ENCODE results near the gene TMEM238. TPM values are rescaled to one million over a fixed set of nuclear protein-coding genes. Genes with fewer than 3 reads are reported as not detected.

Gene TMEM238
- total and polyA plus RNA-seq, 2 experiments from 2014 or later, result 0.97 TPM; not detected in 1

DNA sequence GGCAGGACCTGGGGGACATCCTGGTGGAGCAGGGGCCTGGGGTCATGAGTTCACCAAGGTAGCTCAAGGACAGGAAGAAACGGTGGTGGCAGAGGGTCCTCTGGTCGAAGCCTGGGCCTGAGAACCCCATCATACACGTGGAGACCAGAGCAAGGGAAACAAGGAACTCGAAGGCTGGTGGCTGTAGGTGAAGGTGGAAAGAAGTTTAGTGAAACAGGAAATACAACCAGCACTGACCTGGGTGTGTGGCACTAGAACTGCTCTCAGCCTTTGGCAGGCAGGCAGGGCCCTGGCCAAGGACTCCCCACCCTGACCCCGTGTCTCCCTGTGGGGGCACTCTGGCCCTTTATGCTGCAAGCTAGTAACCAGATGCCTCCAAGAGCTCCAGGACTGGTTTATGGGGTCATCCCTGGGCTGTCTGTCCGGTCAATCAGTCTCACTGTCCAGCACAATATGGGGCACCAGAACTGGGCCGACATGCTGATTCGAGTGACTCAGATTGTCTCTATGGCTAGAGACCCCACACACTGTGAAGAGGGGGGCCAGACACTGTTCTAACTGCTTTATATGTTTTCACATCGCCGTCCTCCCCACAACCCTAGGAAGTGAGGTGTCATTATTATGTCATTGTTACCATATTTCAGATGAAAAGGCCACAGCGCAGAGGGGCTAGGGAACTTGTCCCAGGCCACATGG lies 33.3 kb downstream of the TMEM238 start:
- H2AFZ ChIP-seq, result no peak overlapping the region
- H3K9me3 ChIP-seq (ENCODE audit: low read depth), result no peaks in the 10 kb centered on the region
- H3K9ac ChIP-seq, result no peak overlapping the region
- TF ChIP-seq EZH2 (IDR thresholded peaks at IDR 0.05; ENCODE audit: insufficient read depth, poor library complexity, severe bottlenecking) (no peak), EZH2phosphoT487 (IDR thresholded peaks at IDR 0.05; ENCODE audit: insufficient read depth, low read depth) (no peak)
- H3K9me2 ChIP-seq (ENCODE audit: insufficient read depth), result no peaks in the 10 kb centered on the region
- H3F3A ChIP-seq (ENCODE audit: insufficient read depth), result no peaks in the 10 kb centered on the region
- in situ Hi-C loops (cut with MboI), result no loop called here
- H3K79me2 ChIP-seq (ENCODE audit: insufficient read depth), result no peaks in the 10 kb centered on the region
- H3K4me2 ChIP-seq (ENCODE audit: unreplicated experiment), result no peak overlapping the region
- H3K27me3 ChIP-seq (replicated peaks; ENCODE audit: insufficient read depth), result peaks cover 31% of the 10 kb centered on the region
- H3K36me3 ChIP-seq (ENCODE audit: low read depth), result no peaks in the 10 kb centered on the region
- no peaks in the 10 kb centered on the region for H4K20me1 ChIP-seq (ENCODE audit: insufficient read depth)
- H3K4me1 ChIP-seq (ENCODE audit: insufficient read depth), result no peaks in the 10 kb centered on the region
- no peak overlapping the region for H3K4me3 ChIP-seq
- WGBS, 2 experiments (ENCODE audit: low coverage in 1 of 2, low lambda C conversion rate in 2 of 2, missing lambda C conversion rate in 2 of 2), result 66 to 71% methylated on average over 11 of the region's 11 CpGs
- no peak overlapping the region for H3K27ac ChIP-seq
- no peak for DNase-seq

DNA sequence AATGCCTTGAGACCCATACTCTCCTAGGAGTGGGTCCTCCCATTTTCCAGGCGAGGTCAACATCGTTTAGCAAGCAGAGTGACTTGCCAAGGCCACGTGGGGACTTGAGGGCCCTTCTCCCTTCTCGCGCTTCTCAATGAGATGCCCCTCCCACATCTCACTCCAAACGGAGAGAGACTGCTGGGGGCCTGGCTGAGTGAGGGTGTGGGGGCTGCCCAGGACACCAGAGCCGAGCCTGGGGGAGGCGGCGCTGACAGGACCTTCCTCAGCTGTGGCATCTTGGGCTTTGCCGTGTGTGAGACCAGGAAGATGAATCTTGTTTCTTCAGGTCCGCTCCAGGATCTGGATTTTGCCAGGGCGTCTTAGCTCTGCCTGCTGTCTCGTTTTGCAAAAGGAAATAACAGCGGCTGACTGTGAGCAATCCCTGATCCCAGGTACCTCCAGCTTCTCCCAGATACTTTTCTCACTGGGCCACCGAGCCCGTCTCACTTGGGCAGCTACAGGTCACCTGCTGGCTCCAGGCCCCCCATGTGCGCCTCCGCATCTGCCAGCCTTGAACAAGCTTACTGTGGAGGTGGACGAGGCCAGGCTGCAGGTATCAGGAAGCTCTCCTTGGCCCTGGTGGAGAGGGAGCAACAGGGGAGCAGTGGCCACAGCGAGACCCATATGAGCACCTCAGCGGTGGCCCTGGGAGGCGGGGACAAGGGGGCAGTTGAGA lies 35.6 kb downstream of the TMEM238 start:
- no peaks in the 10 kb centered on the region for H3K9me2 ChIP-seq (ENCODE audit: insufficient read depth)
- no peaks in the 10 kb centered on the region for H3K36me3 ChIP-seq (ENCODE audit: low read depth)
- H3K27me3 ChIP-seq (replicated peaks; ENCODE audit: insufficient read depth), result peaks cover 20% of the 10 kb centered on the region
- H3K9me3 ChIP-seq (ENCODE audit: low read depth), result no peaks in the 10 kb centered on the region
- no peaks in the 10 kb centered on the region for H3F3A ChIP-seq (ENCODE audit: insufficient read depth)
- H2AFZ ChIP-seq, result no peak overlapping the region
- no peak overlapping the region for H3K4me3 ChIP-seq
- H4K20me1 ChIP-seq (ENCODE audit: insufficient read depth), result no peaks in the 10 kb centered on the region
- H3K4me1 ChIP-seq (ENCODE audit: insufficient read depth), result no peaks in the 10 kb centered on the region
- in situ Hi-C loops (cut with MboI), result no loop called here
- H3K4me2 ChIP-seq (ENCODE audit: unreplicated experiment), result no peak overlapping the region
- no peak overlapping the region for H3K27ac ChIP-seq
- 68 to 72% methylated on average over 21 to 22 of the region's 22 CpGs for WGBS, 2 experiments (ENCODE audit: low coverage in 1 of 2, low lambda C conversion rate in 2 of 2, missing lambda C conversion rate in 2 of 2)
- DNase-seq, result no peak
- H3K79me2 ChIP-seq (ENCODE audit: insufficient read depth), result no peaks in the 10 kb centered on the region
- TF ChIP-seq EZH2 (IDR thresholded peaks at IDR 0.05; ENCODE audit: insufficient read depth, poor library complexity, severe bottlenecking) (no peak), EZH2phosphoT487 (IDR thresholded peaks at IDR 0.05; ENCODE audit: insufficient read depth, low read depth) (no peak)
- H3K9ac ChIP-seq, result no peak overlapping the region

DNA sequence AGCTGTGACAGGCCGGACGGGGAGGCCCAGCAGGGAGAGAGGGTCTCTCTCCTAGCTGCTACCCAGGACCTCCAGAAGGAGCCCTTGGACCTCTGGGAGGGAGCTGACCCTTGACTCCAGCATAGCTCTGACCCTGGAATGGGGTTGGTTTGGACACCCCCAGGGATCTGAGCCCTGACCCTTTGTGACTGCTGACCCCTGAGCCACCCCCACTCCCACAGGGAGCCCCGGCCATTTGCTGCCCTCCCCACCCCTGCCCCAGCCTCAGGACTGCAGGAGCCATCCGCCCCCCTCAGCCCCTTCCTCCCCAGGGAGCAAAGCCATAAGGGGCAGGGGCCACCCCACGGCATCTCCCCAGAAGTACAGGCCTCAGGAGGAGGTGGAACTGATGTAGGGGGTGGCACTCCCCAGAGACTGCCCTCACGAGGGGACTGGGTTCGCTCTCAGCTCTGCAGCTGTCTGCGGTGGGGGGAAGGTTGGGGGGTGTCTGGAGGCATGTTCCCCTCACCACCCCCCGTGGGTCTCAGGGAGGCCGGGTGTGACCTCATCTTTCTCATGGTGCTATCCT lies 36.6 kb downstream of the TMEM238 start:
- TF ChIP-seq EZH2 (IDR thresholded peaks at IDR 0.05; ENCODE audit: insufficient read depth, poor library complexity, severe bottlenecking) (no peak), EZH2phosphoT487 (IDR thresholded peaks at IDR 0.05; ENCODE audit: insufficient read depth, low read depth) (no peak)
- Histone ChIP-seq H3K4me1 (ENCODE audit: insufficient read depth) (no peaks in the 10 kb centered on the region), H3K27ac (no peak overlapping the region), H3K36me3 (ENCODE audit: low read depth) (no peaks in the 10 kb centered on the region), H2AFZ (no peak overlapping the region), H3K27me3 (replicated peaks; ENCODE audit: insufficient read depth) (peaks cover 10% of the 10 kb centered on the region), H3K79me2 (ENCODE audit: insufficient read depth) (no peaks in the 10 kb centered on the region), H3K9me3 (ENCODE audit: low read depth) (no peaks in the 10 kb centered on the region), H3K9me2 (ENCODE audit: insufficient read depth) (no peaks in the 10 kb centered on the region), H3K9ac (no peak overlapping the region), H3K4me2 (ENCODE audit: unreplicated experiment) (no peak overlapping the region), H4K20me1 (ENCODE audit: insufficient read depth) (no peaks in the 10 kb centered on the region), H3F3A (ENCODE audit: insufficient read depth) (no peaks in the 10 kb centered on the region), H3K4me3 (no peak overlapping the region)
- WGBS, 2 experiments (ENCODE audit: low coverage in 1 of 2, low lambda C conversion rate in 2 of 2, missing lambda C conversion rate in 2 of 2), result 75 to 78% methylated on average over 7 to 10 of the region's 10 CpGs
- in situ Hi-C loops (cut with MboI), result no loop called here
- DNase-seq, result no peak

GRCh38 chr19:55346725-55347441 lies 37.2 kb downstream of the TMEM238 start:
- Histone ChIP-seq H3F3A (ENCODE audit: insufficient read depth) (no peaks in the 10 kb centered on the region), H3K4me3 (no peak overlapping the region), H3K27ac (no peak overlapping the region), H3K79me2 (ENCODE audit: insufficient read depth) (no peaks in the 10 kb centered on the region), H4K20me1 (ENCODE audit: insufficient read depth) (no peaks in the 10 kb centered on the region), H3K27me3 (replicated peaks; ENCODE audit: insufficient read depth) (peaks cover 4% of the 10 kb centered on the region), H3K4me2 (ENCODE audit: unreplicated experiment) (no peak overlapping the region), H3K9ac (no peak overlapping the region), H2AFZ (no peak overlapping the region), H3K9me2 (ENCODE audit: insufficient read depth) (no peaks in the 10 kb centered on the region), H3K9me3 (ENCODE audit: low read depth) (no peaks in the 10 kb centered on the region), H3K36me3 (ENCODE audit: low read depth) (no peaks in the 10 kb centered on the region), H3K4me1 (ENCODE audit: insufficient read depth) (no peaks in the 10 kb centered on the region)
- WGBS, 2 experiments (ENCODE audit: low coverage in 1 of 2, low lambda C conversion rate in 2 of 2, missing lambda C conversion rate in 2 of 2), result 91 to 94% methylated on average over 25 to 39 of the region's 41 CpGs
- no peak for DNase-seq
- in situ Hi-C loops (cut with MboI), result no loop called here
- TF ChIP-seq EZH2 (IDR thresholded peaks at IDR 0.05; ENCODE audit: insufficient read depth, poor library complexity, severe bottlenecking) (no peak), EZH2phosphoT487 (IDR thresholded peaks at IDR 0.05; ENCODE audit: insufficient read depth, low read depth) (no peak)
